ENCODE measurements around the gene DNAH9.

DNA sequence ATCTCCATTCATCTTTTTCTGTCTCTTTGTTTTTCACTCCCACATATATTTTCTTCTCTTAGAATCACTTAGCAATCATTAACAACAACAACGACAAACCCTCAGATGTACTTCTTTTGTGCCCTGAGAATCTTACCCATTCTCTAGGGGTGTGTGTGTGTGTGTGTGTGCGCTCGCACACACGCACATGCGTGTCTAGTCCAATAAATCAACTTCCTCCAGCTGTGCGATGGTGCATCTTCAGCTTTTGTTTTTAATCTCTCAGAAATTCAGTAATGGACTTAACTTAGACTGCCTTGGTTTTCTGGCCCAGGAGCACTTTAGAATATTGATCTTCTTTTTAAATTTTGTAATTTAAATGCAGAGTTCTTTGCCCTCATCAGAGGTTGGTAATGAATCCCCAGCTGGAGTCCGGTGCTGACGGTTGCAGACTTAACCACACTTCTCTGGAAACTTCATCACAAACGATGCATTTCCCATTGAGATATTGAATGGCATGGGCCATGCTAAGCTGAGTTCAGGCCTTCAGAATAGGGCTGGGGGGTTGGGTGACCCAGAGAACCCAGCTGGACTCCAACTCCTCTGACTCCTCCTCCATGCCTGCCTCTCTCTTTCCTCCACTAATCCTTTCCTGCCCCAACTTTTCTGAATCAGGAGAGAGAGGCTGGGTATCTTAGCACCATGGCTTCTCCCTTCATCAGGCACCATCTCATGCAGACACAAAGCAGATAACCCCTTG is 205.1 kb downstream of the DNAH9 start:
- no peak for TF ChIP-seq POLR2A (IDR thresholded peaks at IDR 0.05)
- TF ChIP-seq, protein P1, sequence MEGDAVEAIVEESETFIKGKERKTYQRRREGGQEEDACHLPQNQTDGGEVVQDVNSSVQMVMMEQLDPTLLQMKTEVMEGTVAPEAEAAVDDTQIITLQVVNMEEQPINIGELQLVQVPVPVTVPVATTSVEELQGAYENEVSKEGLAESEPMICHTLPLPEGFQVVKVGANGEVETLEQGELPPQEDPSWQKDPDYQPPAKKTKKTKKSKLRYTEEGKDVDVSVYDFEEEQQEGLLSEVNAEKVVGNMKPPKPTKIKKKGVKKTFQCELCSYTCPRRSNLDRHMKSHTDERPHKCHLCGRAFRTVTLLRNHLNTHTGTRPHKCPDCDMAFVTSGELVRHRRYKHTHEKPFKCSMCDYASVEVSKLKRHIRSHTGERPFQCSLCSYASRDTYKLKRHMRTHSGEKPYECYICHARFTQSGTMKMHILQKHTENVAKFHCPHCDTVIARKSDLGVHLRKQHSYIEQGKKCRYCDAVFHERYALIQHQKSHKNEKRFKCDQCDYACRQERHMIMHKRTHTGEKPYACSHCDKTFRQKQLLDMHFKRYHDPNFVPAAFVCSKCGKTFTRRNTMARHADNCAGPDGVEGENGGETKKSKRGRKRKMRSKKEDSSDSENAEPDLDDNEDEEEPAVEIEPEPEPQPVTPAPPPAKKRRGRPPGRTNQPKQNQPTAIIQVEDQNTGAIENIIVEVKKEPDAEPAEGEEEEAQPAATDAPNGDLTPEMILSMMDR (IDR thresholded peaks at IDR 0.05) = no peak
